ENCODE data around the gene GPC1.

The GPC1 gene

GRCh38 chr2:240397924-240398645 lies 37.4 kb upstream of the GPC1 start:
- no peak for DNase-seq

GRCh38 chr2:240398661-240399267 lies 36.7 kb upstream of the GPC1 start:
- DNase-seq = no peak

- DNase-seq = no peak
Observed at GRCh38 chr2:240399419-240400324, 35.8 kb upstream of the GPC1 start.

GRCh38 chr2:240400371-240401161 lies 34.9 kb upstream of the GPC1 start:
- no peak for DNase-seq

GRCh38 chr2:240401308-240401707 lies 34.2 kb upstream of the GPC1 start:
- no peak for DNase-seq

GRCh38 chr2:240401781-240402551 lies 33.5 kb upstream of the GPC1 start:
- DNase-seq = no peak

GRCh38 chr2:240402566-240403272 lies 32.7 kb upstream of the GPC1 start:
- no peak for DNase-seq

- DNase-seq = no peak
Observed at GRCh38 chr2:240403396-240404104, 31.9 kb upstream of the GPC1 start.

GRCh38 chr2:240404174-240404852 lies 31.1 kb upstream of the GPC1 start:
- no peak for DNase-seq

GRCh38 chr2:240405133-240405532 lies 30.3 kb upstream of the GPC1 start:
- DNase-seq = no peak

- DNase-seq = no peak
Observed at GRCh38 chr2:240405684-240406313, 29.7 kb upstream of the GPC1 start.

- no peak for DNase-seq
Observed at GRCh38 chr2:240407090-240407489, 28.4 kb upstream of the GPC1 start.

GRCh38 chr2:240410004-240410403 lies 25.5 kb upstream of the GPC1 start:
- DNase-seq = no peak

- no peak for DNase-seq
Observed at GRCh38 chr2:240410808-240411207, 24.7 kb upstream of the GPC1 start.

- DNase-seq = no peak
Observed at GRCh38 chr2:240411261-240412160, 24.0 kb upstream of the GPC1 start.

- no peak for DNase-seq
Observed at GRCh38 chr2:240412211-240412861, 23.1 kb upstream of the GPC1 start.

- no peak for DNase-seq
Observed at GRCh38 chr2:240412975-240413812, 22.3 kb upstream of the GPC1 start.
